ENCODE results near the gene MPEG1.

MPEG1 gene

GRCh38 chr11:59212744-59213631 lies at the start of gene MPEG1:
TSS of gene MPEG1 (minus strand) at chr11:59212927. CDS start at chr11:59212865, 62 bp downstream.
- DNase-seq = no peak

GRCh38 chr11:59262177-59262818 lies 49.6 kb upstream of the MPEG1 start:
- DNase-seq = peak; percentile 18

DNA sequence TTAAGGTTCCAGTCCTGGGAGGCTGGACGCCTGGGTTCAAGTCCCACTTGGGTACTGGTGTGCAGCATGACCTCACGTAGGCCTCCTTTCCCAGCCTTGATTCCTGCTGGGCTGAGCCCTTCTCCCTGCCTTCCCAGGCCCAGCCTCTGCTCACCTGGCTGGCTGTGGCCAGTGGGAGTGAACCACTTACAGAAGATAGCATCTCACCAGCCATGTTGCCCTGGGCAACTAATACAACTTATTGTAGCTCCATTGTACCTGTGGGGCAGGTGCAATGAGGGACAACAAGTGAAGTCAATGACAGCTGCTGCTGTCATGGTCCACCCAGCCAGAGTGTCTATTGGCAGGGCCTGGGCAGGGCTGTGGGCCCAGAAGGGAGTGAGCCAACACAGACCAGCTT lies 48.4 kb upstream of the MPEG1 start:
- no peak for DNase-seq

GRCh38 chr11:59259867-59260475 lies 47.2 kb upstream of the MPEG1 start:
- no peak for DNase-seq

DNA sequence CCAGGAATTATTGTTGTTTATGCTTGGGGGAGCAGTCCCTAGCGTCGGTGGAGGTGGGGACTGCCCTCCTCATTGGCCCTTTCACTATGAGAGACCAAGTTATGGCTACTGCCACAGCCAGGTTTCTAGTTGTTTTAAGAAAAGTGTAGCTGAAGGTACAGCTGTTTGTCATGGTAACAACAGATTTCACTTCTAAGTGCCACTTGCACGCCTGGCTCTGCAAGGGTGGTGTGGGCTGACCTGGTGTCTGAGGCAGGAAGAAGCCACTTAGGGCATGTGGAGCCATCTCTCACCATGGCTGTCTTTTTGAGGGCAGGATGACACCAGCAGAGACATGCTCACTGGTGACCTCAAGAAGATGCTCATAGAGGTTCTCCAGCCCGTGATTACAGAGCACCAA lies 46.3 kb upstream of the MPEG1 start:
- no peak for DNase-seq

- no peak for DNase-seq
Measured at GRCh38 chr11:59255281-59255680, 42.6 kb upstream of the MPEG1 start.

GRCh38 chr11:59254286-59254685 lies 41.6 kb upstream of the MPEG1 start:
- DNase-seq = no peak

- DNase-seq = no peak
Measured at GRCh38 chr11:59253001-59253400, 40.3 kb upstream of the MPEG1 start.

DNA sequence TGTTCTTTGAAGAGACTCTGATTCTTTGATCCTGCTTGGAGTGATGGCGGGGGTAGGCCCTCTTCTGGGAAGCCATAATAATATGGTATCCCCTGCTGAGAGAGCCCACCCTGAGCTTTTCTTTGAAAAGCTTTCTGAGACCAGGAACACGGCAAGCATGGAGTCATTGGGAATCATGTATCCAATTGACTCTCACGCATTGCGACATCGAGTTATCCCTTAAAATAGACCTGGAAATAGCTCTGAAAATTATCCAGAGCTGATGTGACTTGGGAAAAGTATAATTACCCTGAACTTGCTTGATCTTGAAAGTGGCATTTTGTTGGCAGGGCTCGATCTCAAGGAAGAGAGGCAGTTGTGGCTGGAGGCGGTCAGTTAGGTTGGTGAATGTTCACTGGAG lies 36.8 kb upstream of the MPEG1 start:
- no peak for DNase-seq

DNA sequence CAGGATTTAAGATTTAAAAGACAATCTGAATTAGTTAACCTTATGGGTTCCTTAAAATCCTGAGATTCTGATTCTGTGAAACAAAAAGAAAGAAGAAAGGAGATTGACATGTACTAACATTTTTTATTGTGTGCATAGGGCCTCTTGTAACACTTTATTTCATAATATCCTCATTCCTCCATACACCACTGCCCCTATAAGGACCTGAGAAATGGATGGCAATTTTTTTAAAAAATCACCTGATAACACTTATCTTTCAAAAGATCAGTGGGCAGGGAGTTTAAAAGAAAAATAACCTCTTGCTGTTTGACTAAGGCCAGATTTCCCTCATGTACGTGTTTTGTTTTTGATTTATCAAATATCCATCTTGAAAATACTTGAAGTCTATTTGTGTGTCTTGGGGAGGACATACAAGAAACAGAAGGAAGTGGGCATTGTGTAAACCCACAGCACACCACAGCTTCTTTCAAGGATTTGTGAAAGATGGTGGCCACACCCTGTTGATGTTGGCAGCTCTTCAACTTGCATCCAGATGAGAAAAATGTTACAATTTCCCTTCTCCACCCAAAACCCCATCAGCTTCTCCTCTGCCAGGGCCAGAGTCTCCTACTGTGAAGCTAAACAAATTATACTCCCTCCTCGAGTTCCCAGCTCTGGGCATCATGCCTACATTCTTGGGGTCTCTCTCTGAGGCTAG lies 35.0 kb upstream of the MPEG1 start:
- no peak for DNase-seq

DNA sequence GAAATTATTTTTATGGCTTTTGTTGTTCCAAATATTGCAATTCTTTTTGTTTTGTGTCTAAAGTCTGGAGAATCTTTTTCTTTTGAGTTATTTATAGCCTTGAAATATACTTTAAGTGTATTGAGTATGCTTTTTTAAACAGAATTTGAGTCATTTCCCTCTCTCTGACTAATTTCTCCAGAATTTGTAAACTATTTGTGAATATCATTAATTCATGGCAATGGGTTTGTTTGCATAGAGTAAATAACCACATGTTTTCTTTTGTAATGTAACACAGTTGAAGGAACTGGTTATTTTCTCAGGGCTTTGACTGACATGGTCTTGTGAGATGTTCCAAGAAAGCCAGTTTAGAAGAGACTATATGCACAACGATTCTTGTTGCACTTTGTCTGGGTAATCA lies 30.9 kb upstream of the MPEG1 start:
- no peak for DNase-seq

DNA sequence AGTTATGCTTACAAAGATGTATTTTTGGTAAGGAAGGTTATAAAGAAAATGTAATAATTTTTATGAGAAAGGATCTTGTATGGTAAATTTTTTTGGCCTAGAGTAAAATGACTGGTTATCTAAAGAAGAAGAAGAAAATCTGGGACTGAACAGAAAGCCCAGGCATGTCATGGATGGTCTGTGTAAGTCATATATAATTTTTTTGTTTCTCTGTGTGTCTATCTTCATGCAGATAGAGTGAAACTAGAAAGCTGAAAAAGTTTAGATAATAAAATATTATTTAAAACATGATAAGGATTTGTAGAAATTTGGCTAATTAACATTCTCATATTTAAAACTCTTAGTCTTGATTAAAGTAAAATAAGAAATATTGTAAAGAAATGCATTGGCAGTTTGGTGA lies 27.6 kb upstream of the MPEG1 start:
- no peak for DNase-seq

GRCh38 chr11:59226396-59226795 lies 13.7 kb upstream of the MPEG1 start:
- DNase-seq = no peak

DNA sequence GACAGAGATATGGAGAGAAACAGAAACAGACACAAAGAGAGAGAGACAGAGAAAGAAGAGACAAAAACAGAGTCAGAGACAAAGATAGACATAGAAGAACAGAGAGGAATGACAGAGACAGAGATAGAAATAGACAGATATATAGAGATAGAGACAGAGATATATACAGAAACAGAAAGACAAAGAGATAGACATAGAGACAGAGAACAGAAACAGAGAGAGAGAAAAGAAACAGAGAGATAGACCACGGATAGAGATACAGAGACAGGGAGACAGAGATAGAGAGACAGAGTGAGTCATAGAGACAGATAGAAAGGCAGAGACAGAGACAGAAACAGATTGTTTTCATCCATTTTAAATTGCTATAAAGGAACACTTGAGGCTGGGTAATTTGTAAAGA lies 12.3 kb upstream of the MPEG1 start:
- no peak for DNase-seq

GRCh38 chr11:59224351-59224928 lies 11.7 kb upstream of the MPEG1 start:
- DNase-seq = no peak

GRCh38 chr11:59223611-59224010 lies 10.9 kb upstream of the MPEG1 start:
- no peak for DNase-seq

- DNase-seq = no peak
Measured at GRCh38 chr11:59223177-59223576, 10.4 kb upstream of the MPEG1 start.

- DNase-seq = no peak
Measured at GRCh38 chr11:59222464-59223060, 9.8 kb upstream of the MPEG1 start.

DNA sequence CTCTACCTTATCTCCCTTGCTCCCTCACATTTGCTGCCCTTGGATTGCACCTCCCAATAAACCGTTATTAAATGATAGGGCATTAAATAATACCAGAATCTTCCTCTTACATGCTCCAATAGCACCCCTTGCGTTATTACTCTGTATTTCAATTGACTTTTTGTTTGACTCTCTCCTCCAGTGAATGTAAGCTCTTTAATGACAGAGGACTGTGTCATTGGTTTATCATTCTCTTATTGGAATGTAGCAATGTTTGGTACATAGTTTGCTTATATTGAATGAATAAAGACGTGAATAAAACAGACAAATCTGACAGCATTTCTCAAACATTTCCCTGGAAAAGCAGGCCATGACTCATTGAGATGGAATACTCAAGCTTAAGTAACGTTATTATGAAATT lies 8.7 kb upstream of the MPEG1 start:
- no peak for DNase-seq

DNA sequence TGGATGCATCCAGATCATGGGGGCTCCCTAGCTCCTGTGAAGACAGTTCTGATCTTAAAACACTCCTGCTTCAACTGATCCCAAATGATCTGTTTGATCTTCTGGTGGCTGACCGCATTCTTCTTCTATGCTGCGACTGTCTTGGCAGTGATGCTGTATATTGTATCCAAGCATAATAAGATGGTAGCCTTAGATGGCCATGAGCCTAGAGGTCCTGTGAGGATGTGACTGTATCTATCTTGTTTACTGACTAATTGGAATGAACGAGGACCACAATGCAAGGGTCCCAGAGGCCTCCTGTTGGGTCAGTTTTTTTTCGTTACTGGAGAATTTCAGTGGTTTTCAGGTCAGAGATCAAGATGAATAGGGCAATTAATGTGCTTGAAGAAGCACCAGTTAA lies 7.1 kb upstream of the MPEG1 start:
- DNase-seq = no peak

GRCh38 chr11:59218893-59219292 lies 6.2 kb upstream of the MPEG1 start:
- no peak for DNase-seq

GRCh38 chr11:59218319-59218718 lies 5.6 kb upstream of the MPEG1 start:
- DNase-seq = no peak
